ENCODE measurements around the gene ENOPH1.

GRCh38 chr4:82491251-82491960 is 61.0 kb downstream of the ENOPH1 start:
- TF ChIP-seq SUZ12 (IDR thresholded peaks at IDR 0.05; ENCODE audit: extremely low read depth, insufficient read depth, insufficient read length) (no peak), ZNF274 (IDR thresholded peaks at IDR 0.05; ENCODE audit: low read depth, low read length) (no peak), YY1 (IDR thresholded peaks at IDR 0.05; ENCODE audit: insufficient read depth, insufficient read length) (no peak)

Measured in NT2/D1 (cell line).